Limb (tissue), 2 donors: ENCODE measurements around the gene LPCAT3.
"Not testable (repeated sequence)": the region's sequence is repeated elsewhere in the genome, so short reads cannot be mapped to it uniquely, and the experiment has no call there.

Experiments used
- DNase-seq, 2 donors: peaks; one replicate each; pipeline ENCODE4 v3.0.0-alpha.2; 2016; ENCODE audit errors: extremely low spot score in 2 of 2

Gene LPCAT3

GRCh38 chr12:7018350-7019042 lies at the start of gene LPCAT3:
Gene LPCAT3 (minus strand): TSS chr12:7018476. CDS start chr12:7018424, 52 bp downstream.
- peak; percentile 95 to 99 for DNase-seq

- DNase-seq = no peak
Measured at GRCh38 chr12:7067096-7067495, 48.8 kb upstream of the LPCAT3 start.

- no peak for DNase-seq
Measured at GRCh38 chr12:7066596-7066995, 48.3 kb upstream of the LPCAT3 start.

DNA sequence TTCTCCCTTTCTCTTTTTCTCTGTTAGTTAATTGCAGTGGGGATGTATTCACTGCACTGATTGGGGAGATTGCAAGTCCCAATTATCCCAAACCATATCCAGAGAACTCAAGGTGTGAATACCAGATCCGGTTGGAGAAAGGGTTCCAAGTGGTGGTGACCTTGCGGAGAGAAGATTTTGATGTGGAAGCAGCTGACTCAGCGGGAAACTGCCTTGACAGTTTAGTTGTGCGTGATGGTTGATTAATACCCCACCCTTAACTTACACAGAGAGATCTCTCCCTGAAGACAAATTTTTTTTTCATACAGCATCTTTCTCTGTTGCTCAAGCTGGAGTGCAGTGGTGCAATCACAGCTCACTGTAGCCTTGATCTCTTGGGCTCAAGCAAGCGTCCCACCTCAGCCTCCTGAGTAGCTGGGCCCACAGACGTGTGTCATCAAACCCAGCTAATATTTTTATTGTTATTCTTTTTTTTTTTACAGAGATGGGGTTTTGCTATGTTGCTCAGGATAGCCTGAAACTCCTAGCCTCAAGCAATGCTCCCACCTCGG lies 46.9 kb upstream of the LPCAT3 start:
- DNase-seq = no peak

GRCh38 chr12:7064516-7064915 lies 46.2 kb upstream of the LPCAT3 start:
- DNase-seq = no peak

DNA sequence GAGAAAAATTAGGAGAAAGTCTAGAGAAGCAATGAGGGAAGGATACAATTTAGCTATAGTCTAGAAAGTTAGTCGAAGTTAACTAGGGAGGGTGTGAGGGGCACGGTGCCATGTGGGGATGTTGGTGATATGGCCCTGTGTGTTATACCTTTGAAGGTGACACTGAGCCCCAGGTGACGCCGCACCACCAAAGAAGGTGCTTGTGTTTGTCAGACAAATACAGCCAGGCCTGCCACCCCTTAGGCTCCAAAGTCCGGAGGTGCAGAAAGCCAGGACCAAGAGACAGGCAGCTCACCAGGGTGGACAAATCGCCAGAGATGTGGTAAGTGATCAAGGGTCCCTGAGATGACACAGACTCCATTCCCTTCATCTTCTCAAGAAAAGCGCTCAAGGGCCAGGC lies 43.3 kb upstream of the LPCAT3 start:
- DNase-seq = no peak

DNA sequence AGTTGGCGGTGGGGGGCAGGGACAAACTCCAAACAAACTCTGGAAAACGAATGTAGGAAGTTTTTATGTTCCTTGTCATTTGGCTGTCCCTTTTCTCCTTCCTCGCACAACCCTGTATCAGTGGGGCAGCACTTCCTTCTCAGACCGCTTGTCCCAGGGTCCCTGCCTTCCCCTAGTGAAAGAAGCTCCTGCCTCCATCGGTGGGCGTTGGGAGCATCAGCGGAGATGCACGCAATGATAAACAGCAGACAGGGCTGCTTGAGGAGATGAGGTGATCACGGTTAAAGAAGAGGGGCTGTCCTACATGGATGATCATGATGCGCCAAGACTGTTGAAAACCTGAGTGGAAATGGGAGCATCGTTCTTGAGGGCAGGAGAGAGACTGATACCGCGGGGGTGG lies 42.9 kb upstream of the LPCAT3 start:
- DNase-seq = no peak

DNA sequence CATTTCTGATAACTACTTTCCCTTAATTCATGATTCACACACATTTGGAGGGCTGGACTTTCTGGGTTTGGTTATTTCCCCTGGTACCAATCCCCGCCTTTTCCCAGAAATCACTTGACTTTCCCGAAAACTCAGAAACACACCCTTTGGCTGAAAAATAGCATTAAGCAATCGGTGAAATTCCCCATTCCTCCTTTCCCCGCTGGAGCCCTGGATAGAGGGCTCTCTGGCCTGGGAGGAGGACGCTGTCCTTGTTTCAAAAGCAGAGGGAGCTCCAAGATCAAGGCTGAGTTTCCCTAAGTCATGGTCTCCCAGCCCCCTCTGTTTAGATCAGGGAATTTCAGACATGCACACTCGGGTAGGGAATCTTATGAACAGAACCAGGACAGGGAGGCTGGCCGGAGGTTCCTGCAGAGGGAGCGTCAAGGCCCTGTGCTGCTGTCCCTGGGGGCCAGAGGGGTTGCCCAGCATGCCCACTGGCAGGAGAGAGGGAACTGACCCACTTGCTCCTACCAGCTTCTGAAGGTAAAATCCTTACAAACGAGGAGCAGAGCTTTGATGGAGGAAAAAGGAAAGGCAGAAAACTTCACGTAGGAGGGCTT lies 42.2 kb upstream of the LPCAT3 start, which contains the start of gene C1S:
TSS of gene C1S (plus strand) at position 366 of the 602 bp plus-strand sequence. CDS start 1,195 bp downstream, outside the sequence.
- DNase-seq = peak; percentile 55 to 80

GRCh38 chr12:7059780-7060179 lies 41.5 kb upstream of the LPCAT3 start:
- DNase-seq = no peak

DNA sequence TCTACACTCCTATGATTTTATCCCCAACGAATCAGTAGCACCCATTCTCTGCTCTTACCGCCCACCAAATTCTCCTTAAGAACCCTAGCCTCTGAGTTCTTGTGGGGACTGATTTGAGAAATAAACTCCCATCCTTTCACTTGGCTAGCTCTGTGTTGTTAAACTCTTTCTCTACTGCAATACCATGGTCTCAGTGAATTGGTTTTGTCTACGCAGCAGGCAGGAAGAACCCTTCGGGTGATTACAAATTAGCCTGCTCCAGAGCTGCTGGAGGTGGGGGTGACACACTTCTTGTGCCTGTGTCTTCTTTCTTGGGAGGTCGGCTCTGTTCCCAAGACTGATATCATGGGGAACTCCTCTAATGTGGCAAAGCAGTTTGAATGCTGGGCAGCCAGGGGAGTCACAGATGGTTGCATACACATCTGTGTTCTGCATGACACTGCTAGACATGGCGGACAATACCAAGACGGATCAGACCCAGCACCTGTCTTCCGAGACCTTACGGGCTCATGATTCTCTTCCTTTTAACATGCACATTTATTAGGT lies 40.6 kb upstream of the LPCAT3 start:
- DNase-seq = no peak

GRCh38 chr12:7058163-7058845 lies 40.0 kb upstream of the LPCAT3 start:
- DNase-seq = no peak

- not testable (repeated sequence) for DNase-seq
Measured at GRCh38 chr12:7055736-7056135, 37.5 kb upstream of the LPCAT3 start.

- no peak for DNase-seq
Measured at GRCh38 chr12:7054925-7055324, 36.6 kb upstream of the LPCAT3 start.

DNA sequence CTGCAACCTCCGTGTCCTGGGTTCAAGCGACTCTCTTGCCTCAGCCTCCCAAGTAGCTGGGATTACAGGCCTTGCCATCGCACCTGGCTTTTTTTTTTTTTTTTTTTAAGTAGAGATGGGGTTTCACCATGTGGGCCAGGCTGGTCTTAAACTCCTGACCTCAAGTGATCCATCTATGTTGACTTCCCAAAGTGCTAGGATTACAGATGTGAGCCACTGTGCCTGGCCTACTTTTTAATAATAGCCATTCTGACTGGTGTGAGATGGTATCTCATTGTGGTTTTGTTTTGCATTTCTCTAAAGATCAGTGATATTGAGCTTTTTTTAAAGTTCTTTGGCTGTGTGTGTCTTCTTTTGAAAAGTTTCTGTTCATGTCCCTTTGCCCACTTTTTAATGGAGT lies 31.7 kb upstream of the LPCAT3 start:
- not testable (repeated sequence) for DNase-seq

DNA sequence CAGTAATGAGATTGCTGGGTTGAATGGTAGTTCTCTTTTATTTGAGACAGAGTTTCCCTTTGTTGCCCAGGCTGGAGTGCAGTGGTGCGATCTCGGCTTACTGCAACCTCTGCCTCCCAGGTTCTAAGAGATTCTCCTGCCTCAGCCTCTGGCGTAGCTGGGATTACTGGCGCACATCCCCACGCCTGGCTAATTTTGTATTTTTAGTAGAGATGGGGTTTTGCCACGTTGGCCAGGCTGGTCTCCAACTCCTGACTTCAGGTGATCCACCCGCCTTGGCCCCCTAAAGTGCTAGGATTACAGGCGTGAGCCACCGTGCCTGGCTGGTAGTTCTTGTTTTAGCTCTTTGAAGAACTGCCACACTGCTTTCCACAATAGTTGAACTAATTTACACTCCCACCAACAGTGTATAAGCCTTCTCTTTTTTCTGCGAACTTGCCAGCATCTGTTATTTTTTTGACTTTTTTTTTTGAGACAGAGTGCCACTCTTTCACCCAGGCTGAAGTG lies 31.2 kb upstream of the LPCAT3 start:
- not testable (repeated sequence) for DNase-seq

DNA sequence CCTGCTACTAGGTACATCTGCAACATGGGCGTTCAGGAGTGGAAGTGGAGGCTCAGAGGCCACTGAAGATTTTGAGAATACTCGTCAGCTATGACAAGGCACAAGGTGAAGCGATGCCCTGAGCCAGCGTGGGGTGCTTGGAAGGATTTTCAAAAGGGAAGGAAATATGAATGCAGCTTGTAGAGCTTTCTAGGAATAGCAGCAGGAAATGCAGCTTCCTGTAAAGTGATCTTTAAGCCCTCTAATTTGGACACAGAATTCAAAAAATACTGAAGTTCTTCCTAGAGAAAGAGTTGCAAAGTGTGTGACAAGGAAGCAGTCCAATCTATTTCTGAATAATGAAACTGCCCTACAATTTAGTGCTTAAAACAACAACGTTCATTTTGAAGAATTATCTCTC lies 29.0 kb upstream of the LPCAT3 start:
- no peak for DNase-seq

DNA sequence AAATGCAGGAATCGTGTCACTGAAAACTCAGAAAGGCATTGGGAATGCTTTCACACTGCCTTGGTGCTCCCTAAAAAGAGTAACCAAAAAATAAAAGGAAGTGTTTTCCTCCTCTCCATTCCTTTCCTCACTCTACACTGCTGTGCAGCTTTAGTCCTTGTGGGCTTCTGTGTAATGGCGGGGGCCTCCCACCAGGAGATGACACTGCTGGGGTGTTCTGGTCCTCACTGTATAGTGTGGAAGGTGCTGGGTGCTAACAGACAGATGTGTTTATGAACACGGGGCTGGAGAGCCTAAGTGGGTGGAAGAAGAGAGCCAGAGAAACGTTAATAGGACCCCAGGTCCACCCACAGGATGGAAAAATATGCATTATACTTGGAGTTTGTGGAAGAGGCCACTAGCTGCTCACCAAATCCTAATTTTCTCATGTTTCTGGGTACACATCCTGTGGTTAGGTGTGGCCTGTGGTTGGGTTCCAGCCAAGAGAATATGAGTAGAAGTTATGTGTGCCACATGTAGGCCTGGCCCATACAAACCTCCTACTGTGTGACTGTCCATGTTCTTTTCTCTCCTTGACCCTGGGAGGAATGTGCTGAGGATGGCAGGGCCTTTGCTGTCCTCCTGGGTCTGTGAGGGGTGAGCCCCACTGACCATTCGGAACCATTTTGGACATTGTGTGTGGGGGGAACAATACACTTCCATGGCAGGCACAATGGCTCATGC lies 28.3 kb upstream of the LPCAT3 start:
- no peak for DNase-seq

GRCh38 chr12:7045913-7046312 lies 27.6 kb upstream of the LPCAT3 start:
- DNase-seq = no peak

- DNase-seq = no peak
Measured at GRCh38 chr12:7042842-7043241, 24.6 kb upstream of the LPCAT3 start.

DNA sequence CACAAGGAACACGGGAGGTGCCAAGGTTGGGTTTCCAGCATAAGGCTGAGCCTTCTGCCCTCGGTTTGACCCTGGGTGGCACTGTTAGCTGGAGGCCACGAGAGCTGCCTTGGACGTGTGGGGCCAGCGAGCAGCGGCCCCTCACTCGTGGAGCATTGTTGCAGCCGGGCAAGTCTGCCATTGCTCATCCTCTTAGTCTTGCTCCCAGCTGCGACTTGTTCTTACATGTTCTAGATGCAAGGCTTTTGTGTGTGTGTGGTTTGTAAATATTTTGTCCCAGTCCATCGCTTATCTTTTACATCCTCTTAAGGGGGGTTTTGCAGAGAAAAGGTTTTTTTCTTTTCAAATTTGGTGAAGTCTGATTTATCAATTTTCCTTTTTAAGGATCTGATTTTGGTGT lies 21.1 kb upstream of the LPCAT3 start:
- DNase-seq = no peak

- DNase-seq = no peak
Measured at GRCh38 chr12:7038591-7038990, 20.3 kb upstream of the LPCAT3 start.
